ENCODE measurements around the gene LRRN2. TPM values are rescaled to one million over a fixed set of nuclear protein-coding genes. Genes with fewer than 3 reads are reported as not detected.

Gene LRRN2
- total and polyA plus RNA-seq, 2 experiments from 2014 or later, result 3.7 to 4.9 TPM

- H3K9me3 ChIP-seq (ENCODE audit: low read depth), result no peaks in the 10 kb centered on the region
- H3K36me3 ChIP-seq, result no peaks in the 10 kb centered on the region
- TF ChIP-seq CTCF (IDR thresholded peaks at IDR 0.05; ENCODE audit: low read depth, low read length), result no peak
- peaks cover 3% of the 10 kb centered on the region for H3K27me3 ChIP-seq
- no peak overlapping the region for H3K27ac ChIP-seq
- no peaks in the 10 kb centered on the region for H3K4me1 ChIP-seq (ENCODE audit: low read depth)
- no peak for DNase-seq (ENCODE audit: low read depth in 1 of 2, low spot score in 1 of 2)
- H3K4me3 ChIP-seq, result no peak overlapping the region
Measured at GRCh38 chr1:204580862-204581261, 104.7 kb downstream of the LRRN2 start.

- no peak overlapping the region for H3K4me3 ChIP-seq
- no peaks in the 10 kb centered on the region for H3K9me3 ChIP-seq (ENCODE audit: low read depth)
- no peak for TF ChIP-seq CTCF (IDR thresholded peaks at IDR 0.05; ENCODE audit: low read depth, low read length)
- H3K27me3 ChIP-seq, result peaks cover 5% of the 10 kb centered on the region
- DNase-seq (ENCODE audit: low read depth in 1 of 2, low spot score in 1 of 2), result no peak
- H3K4me1 ChIP-seq (ENCODE audit: low read depth), result peaks cover under 1% of the 10 kb centered on the region
- H3K27ac ChIP-seq, result no peak overlapping the region
- no peaks in the 10 kb centered on the region for H3K36me3 ChIP-seq
Measured at GRCh38 chr1:204579681-204580080, 105.9 kb downstream of the LRRN2 start.

GRCh38 chr1:204578867-204579664 lies 106.5 kb downstream of the LRRN2 start:
- Histone ChIP-seq H3K4me1 (ENCODE audit: low read depth) (peaks cover 7% of the 10 kb centered on the region), H3K9me3 (ENCODE audit: low read depth) (no peaks in the 10 kb centered on the region), H3K27me3 (peaks cover 5% of the 10 kb centered on the region), H3K4me3 (no peak overlapping the region), H3K36me3 (no peaks in the 10 kb centered on the region), H3K27ac (no peak overlapping the region)
- peak in 1 of 2 donors; percentile 69 for DNase-seq (ENCODE audit: low read depth in 1 of 2, low spot score in 1 of 2)
- TF ChIP-seq CTCF (IDR thresholded peaks at IDR 0.05; ENCODE audit: low read depth, low read length), result no peak

GRCh38 chr1:204577794-204578478 lies 107.6 kb downstream of the LRRN2 start:
- no peaks in the 10 kb centered on the region for H3K36me3 ChIP-seq
- no peak for DNase-seq (ENCODE audit: low read depth in 1 of 2, low spot score in 1 of 2)
- H3K4me1 ChIP-seq (ENCODE audit: low read depth), result peaks cover 7% of the 10 kb centered on the region
- no peak overlapping the region for H3K4me3 ChIP-seq
- no peak for TF ChIP-seq CTCF (IDR thresholded peaks at IDR 0.05; ENCODE audit: low read depth, low read length)
- H3K9me3 ChIP-seq (ENCODE audit: low read depth), result no peaks in the 10 kb centered on the region
- peaks cover 5% of the 10 kb centered on the region for H3K27me3 ChIP-seq
- H3K27ac ChIP-seq, result no peak overlapping the region

GRCh38 chr1:204576422-204576821 lies 109.1 kb downstream of the LRRN2 start:
- DNase-seq (ENCODE audit: low read depth in 1 of 2, low spot score in 1 of 2), result no peak
- no peak overlapping the region for H3K27ac ChIP-seq
- peaks cover 7% of the 10 kb centered on the region for H3K4me1 ChIP-seq (ENCODE audit: low read depth)
- no peaks in the 10 kb centered on the region for H3K9me3 ChIP-seq (ENCODE audit: low read depth)
- H3K27me3 ChIP-seq, result peaks cover 5% of the 10 kb centered on the region
- no peaks in the 10 kb centered on the region for H3K36me3 ChIP-seq
- H3K4me3 ChIP-seq, result no peak overlapping the region
- no peak for TF ChIP-seq CTCF (IDR thresholded peaks at IDR 0.05; ENCODE audit: low read depth, low read length)

All from cardiac muscle cell (in vitro differentiated cells and primary cell).